ENCODE measurements around the gene HOXC11. TPM values are rescaled to one million over a fixed set of nuclear protein-coding genes. Genes with fewer than 3 reads are reported as not detected.

The HOXC11 gene
- total RNA-seq, 1 experiment from 2014 or later, result 5.7 TPM

DNA sequence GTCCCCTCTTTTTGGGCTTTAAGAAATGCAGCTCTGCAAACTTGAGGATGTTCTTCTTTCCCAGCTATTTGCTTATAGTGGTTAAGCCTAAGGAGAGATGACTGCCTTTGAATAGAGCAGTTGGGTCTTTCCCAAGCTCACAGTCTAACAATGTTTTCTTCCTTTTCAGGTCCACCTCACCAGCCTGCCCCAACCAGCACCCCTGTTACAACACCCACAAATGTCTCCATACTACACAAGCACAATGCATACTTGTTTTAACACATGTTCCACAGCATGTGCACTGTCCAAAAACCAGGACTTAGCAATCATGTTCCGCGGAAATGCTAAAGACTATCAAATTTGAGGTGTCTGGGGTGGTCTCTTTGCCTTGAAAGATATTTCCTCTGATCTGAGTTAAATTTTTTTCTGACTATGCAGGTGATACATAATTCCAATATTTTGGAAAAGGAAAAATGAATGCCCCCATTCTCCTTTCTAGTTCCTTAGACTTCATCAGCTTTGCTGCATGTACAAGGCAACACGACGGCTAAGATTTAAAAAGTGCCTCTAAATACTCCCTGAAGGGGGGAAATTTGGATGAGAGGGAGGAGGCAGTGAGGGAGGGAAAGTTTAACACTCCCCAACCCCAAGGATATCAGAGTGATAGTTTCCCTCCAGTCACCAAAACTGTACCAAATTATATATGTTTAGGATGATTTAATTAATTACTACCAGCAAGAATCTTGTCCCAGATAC, 40.9 kb upstream of the HOXC11 start:
- Histone ChIP-seq H3K9me3 (ENCODE audit: low read depth, low read length, poor library complexity, severe bottlenecking) (no peaks in the 10 kb centered on the region), H3K4me3 (ENCODE audit: low read depth, low read length, poor library complexity, severe bottlenecking) (no peak overlapping the region), H3K27ac (ENCODE audit: low read depth, low read length, poor library complexity, severe bottlenecking) (no peak overlapping the region), H3K36me3 (ENCODE audit: insufficient read depth, low read length, poor library complexity, severe bottlenecking) (no peaks in the 10 kb centered on the region), H3K4me1 (ENCODE audit: insufficient read depth, low read length, poor library complexity, severe bottlenecking) (peaks cover 10% of the 10 kb centered on the region), H3K27me3 (replicated peaks; ENCODE audit: insufficient read depth, low read depth, low read length, poor library complexity) (peaks cover 53% of the 10 kb centered on the region)
- POLR2A ChIA-PET (ENCODE audit: low non-redundant PET), result no interaction called here
- no TSS peak for BruUV-seq (replicated peaks)
- DNase-seq (ENCODE audit: low spot score), result no peak
- TF ChIP-seq, protein P1, sequence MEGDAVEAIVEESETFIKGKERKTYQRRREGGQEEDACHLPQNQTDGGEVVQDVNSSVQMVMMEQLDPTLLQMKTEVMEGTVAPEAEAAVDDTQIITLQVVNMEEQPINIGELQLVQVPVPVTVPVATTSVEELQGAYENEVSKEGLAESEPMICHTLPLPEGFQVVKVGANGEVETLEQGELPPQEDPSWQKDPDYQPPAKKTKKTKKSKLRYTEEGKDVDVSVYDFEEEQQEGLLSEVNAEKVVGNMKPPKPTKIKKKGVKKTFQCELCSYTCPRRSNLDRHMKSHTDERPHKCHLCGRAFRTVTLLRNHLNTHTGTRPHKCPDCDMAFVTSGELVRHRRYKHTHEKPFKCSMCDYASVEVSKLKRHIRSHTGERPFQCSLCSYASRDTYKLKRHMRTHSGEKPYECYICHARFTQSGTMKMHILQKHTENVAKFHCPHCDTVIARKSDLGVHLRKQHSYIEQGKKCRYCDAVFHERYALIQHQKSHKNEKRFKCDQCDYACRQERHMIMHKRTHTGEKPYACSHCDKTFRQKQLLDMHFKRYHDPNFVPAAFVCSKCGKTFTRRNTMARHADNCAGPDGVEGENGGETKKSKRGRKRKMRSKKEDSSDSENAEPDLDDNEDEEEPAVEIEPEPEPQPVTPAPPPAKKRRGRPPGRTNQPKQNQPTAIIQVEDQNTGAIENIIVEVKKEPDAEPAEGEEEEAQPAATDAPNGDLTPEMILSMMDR (conservative IDR thresholded peaks at IDR 0.05; ENCODE audit: low read depth, low read length), result no peak
- TF ChIP-seq EZH2 (IDR thresholded peaks at IDR 0.05; ENCODE audit: borderline replicate concordance, low read depth, low read length, poor library complexity, severe bottlenecking), result no peak
- intact Hi-C loops (cut with micrococcal nuclease; ENCODE audit: unreplicated experiment), result no loop called here
- CTCF ChIA-PET, result no interaction called here

DNA sequence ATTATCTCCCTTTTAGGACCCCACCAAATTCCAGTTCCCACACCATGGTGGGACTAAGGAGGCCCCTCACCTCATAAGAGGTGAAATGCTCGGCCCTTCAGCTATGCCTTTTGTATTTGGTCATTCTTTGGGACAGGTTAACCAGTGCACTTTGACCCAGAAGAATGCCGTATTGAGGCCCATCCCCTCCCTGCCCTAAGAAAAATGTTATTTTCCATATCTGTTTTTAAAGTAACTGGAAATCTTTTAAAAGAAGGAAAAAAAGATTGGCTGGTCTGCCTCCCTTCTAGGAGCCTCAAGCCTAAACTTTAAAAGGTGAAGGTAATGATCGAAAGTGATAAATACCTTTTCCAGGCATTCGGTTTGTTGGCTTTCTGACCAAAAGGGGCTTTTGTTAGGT, 40.0 kb upstream of the HOXC11 start:
- BruUV-seq (replicated peaks), result no TSS peak
- Histone ChIP-seq H3K36me3 (ENCODE audit: insufficient read depth, low read length, poor library complexity, severe bottlenecking) (no peaks in the 10 kb centered on the region), H3K4me3 (ENCODE audit: low read depth, low read length, poor library complexity, severe bottlenecking) (no peak overlapping the region), H3K27me3 (replicated peaks; ENCODE audit: insufficient read depth, low read depth, low read length, poor library complexity) (peaks cover 44% of the 10 kb centered on the region), H3K4me1 (ENCODE audit: insufficient read depth, low read length, poor library complexity, severe bottlenecking) (peaks cover 15% of the 10 kb centered on the region), H3K27ac (ENCODE audit: low read depth, low read length, poor library complexity, severe bottlenecking) (no peak overlapping the region), H3K9me3 (ENCODE audit: low read depth, low read length, poor library complexity, severe bottlenecking) (no peaks in the 10 kb centered on the region)
- intact Hi-C loops (cut with micrococcal nuclease; ENCODE audit: unreplicated experiment), result no loop called here
- DNase-seq (ENCODE audit: low spot score), result no peak
- ChIA-PET CTCF (no interaction called here), POLR2A (ENCODE audit: low non-redundant PET) (no interaction called here)
- no peak for TF ChIP-seq EZH2 (IDR thresholded peaks at IDR 0.05; ENCODE audit: borderline replicate concordance, low read depth, low read length, poor library complexity, severe bottlenecking)
- TF ChIP-seq, protein P1 (conservative IDR thresholded peaks at IDR 0.05; ENCODE audit: low read depth, low read length), result no peak

DNA sequence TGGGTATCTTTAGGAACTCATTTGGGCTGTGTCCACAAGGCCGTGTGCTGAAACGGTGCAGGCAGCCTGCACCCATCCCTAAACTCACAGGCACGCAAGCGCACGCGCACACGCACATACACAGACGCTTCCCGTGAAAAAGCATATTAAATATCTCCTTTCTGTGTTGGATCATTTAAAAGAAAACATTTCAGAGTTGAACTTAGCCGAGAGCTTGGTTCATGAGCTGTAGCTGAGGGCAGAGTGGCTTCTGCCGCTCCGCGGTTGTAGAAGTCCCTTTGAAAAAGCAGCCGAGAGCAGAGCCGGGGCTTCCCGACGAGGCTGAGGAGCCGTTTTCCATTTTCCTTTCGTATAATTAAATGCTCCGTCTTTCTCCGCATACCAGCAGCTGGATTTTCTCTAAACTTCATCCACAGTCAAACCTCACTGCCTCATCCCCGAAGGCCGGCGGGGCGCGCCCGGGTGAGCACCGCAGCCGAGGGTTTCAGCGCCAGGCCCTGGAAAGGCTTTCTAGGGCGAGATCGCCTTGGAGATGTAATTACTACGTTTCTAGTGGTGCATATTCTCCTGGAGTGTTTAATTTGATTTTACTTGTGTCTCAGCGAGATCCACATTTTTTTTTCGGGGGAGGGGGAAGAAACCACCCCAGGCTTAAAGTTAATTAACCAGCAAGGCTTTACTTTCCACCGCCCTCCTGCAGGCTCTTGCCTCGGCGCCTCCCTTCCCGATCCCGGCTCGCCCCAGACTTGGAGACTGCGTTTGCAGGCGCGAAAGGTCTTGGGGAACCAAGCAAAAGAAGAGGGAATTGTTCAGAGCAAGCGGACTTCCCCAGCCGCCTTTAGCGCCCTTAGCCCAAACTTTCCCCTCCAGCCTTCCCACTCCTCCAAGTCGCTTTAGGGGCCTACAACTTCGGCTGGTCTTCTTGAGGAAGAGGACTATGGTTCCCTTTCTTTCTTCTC, 37.3 kb upstream of the HOXC11 start:
- H3K4me1 ChIP-seq (ENCODE audit: insufficient read depth, low read length, poor library complexity, severe bottlenecking), result peaks cover 12% of the 10 kb centered on the region
- no peaks in the 10 kb centered on the region for H3K36me3 ChIP-seq (ENCODE audit: insufficient read depth, low read length, poor library complexity, severe bottlenecking)
- no peak for TF ChIP-seq EZH2 (IDR thresholded peaks at IDR 0.05; ENCODE audit: borderline replicate concordance, low read depth, low read length, poor library complexity, severe bottlenecking)
- TF ChIP-seq, protein P1 (conservative IDR thresholded peaks at IDR 0.05; ENCODE audit: low read depth, low read length), result no peak
- peaks cover 17% of the 10 kb centered on the region for H3K27me3 ChIP-seq (replicated peaks; ENCODE audit: insufficient read depth, low read depth, low read length, poor library complexity)
- POLR2A ChIA-PET (ENCODE audit: low non-redundant PET), result no interaction called here
- H3K4me3 ChIP-seq (ENCODE audit: low read depth, low read length, poor library complexity, severe bottlenecking), result no peak overlapping the region
- H3K9me3 ChIP-seq (ENCODE audit: low read depth, low read length, poor library complexity, severe bottlenecking), result no peaks in the 10 kb centered on the region
- intact Hi-C loops (cut with micrococcal nuclease; ENCODE audit: unreplicated experiment), result loop anchor here (5.0 kb wide), 1 partner anchor 153 kb away; no protein-coding TSS in a partner anchor
- BruUV-seq (replicated peaks), result no TSS peak
- CTCF ChIA-PET, result interaction anchor here (0.6 kb wide), 1 partner anchor 92 kb away, joined by 3 read pairs; no protein-coding TSS in a partner anchor
- no peak overlapping the region for H3K27ac ChIP-seq (ENCODE audit: low read depth, low read length, poor library complexity, severe bottlenecking)
- DNase-seq (ENCODE audit: low spot score), result no peak
